Sigmoid colon (tissue), 4 donors: ENCODE results near the gene STIL.

ENCODE experiments used
- CTCF ChIP-seq, 4 experiments: fragments of 450-650 bp in 3 of 4; fragments of 200-600 bp in 1 of 4; IDR thresholded peaks; one replicate each; pipeline ENCODE4 v1.5.1; 2016 to 2019; ENCODE audit warnings: antibody characterized with exemption in 4 of 4, mild to moderate bottlenecking in 3 of 4, moderate library complexity in 2 of 4
- POLR2A ChIP-seq, 2 donors: fragments of 450-650 bp; IDR thresholded peaks; one replicate each; pipeline ENCODE4 v1.6.1; 2016; ENCODE audit warnings: antibody characterized with exemption in 2 of 2, mild to moderate bottlenecking in 2 of 2, moderate library complexity in 2 of 2
- POLR2AphosphoS5 ChIP-seq, 4 donors: sonication (generic); formaldehyde crosslinking; IDR thresholded peaks; one replicate each; pipeline ENCODE4 v1.6.1; 2017; ENCODE audit warnings: antibody characterized with exemption in 4 of 4

GRCh38 chr1:47362828-47363227 is 48.9 kb upstream of the STIL start:
- TF ChIP-seq CTCF (IDR thresholded peaks at IDR 0.05): no peak
- TF ChIP-seq POLR2A (IDR thresholded peaks at IDR 0.05): no peak
- TF ChIP-seq POLR2AphosphoS5 (IDR thresholded peaks at IDR 0.05): no peak
